K562 (cell line): ENCODE results near the gene ENDOG. TPM values are rescaled to one million over a fixed set of nuclear protein-coding genes. Genes with fewer than 3 reads are reported as not detected.
A peak's percentile ranks its signal among the peaks of the same experiment; 100 is the strongest.

Source experiments
- ATAC-seq: fragments of 200-7000 bp; cut with Tn5 transposase; 3 replicates; pipeline ENCODE4 v1.9.1; 2020; ENCODE audit warnings: moderate library complexity
- BruUV-seq: library from RNA; stranded (reverse); fragments of 400-500 nt; replicated peaks from 2 replicates; lab custom pipeline; 2021; lab: Mats Ljungman, UMichigan
- CTCF ChIA-PET: fragments of 300-600 bp; formaldehyde crosslinking; extraction: SDS; loops from one replicate; lab custom pipeline; 2021; ENCODE audit warnings: low intra/inter-chr PET ratio; lab: Yijun Ruan, JAX
- POLR2A ChIA-PET: fragments of 300-600, 350-650 bp; sonication (Branson Sonifier 250); formaldehyde crosslinking; extraction: SDS; loops from one replicate; lab custom pipeline; 2021; ENCODE audit warnings: antibody characterized with exemption, inconsistent platforms; lab: Yijun Ruan, JAX
- DNase-seq, 4 experiments: peaks; one replicate each; pipeline versions ENCODE4 v3.0.0 to v3.0.0-alpha.2; 2011 to 2018; ENCODE audit warnings: low spot score in 3 of 4, mixed read lengths in 3 of 4; ENCODE audit errors: extremely low read depth in 1 of 4
- FAIRE-seq: peaks from 2 replicates; lab custom pipeline; 2011; peaks lifted over from hg19 to GRCh38; lab: Jason Lieb, UNC
- H2AFZ ChIP-seq: 2 replicates; pipeline ENCODE4 v1.6.0; 2011; ENCODE audit warnings: low read depth, low read length, control low read depth, inconsistent platforms
- H3K27ac ChIP-seq: fragments of 200-600 bp; 3 replicates; pipeline ENCODE4 v1.8.0; 2011; ENCODE audit warnings: low read depth, mild to moderate bottlenecking, control low read depth, inconsistent platforms, low read length, moderate library complexity, mixed read lengths; ENCODE audit errors: extremely low read depth
- H3K27me3 ChIP-seq, 2 experiments: fragments of 300-600 bp in 1 of 2; 2 replicates in 1 of 2; 3 replicates in 1 of 2; pipeline versions ENCODE4 v1.6.0 to v1.8.0; 2011; ENCODE audit warnings: inconsistent platforms in 2 of 2, low read length in 2 of 2, mild to moderate bottlenecking in 1 of 2, mixed read lengths in 1 of 2, moderate library complexity in 1 of 2; ENCODE audit not compliant: control insufficient read depth in 2 of 2, insufficient read depth in 2 of 2
- H3K36me3 ChIP-seq: fragments of 300-600 bp; 3 replicates; pipeline ENCODE4 v1.8.0; 2011; ENCODE audit warnings: mild to moderate bottlenecking, low read length, inconsistent platforms; ENCODE audit not compliant: control insufficient read depth, insufficient read depth
- H3K4me1 ChIP-seq, 2 experiments: fragments of 200-600 bp in 1 of 2; replicated peaks in 1 of 2; 2 replicates in 1 of 2; 3 replicates in 1 of 2; pipeline versions ENCODE4 v1.5.1 to v1.8.0; 2011; ENCODE audit warnings: inconsistent platforms in 2 of 2, low read length in 2 of 2, mild to moderate bottlenecking in 1 of 2, mixed read lengths in 1 of 2, moderate library complexity in 1 of 2; ENCODE audit not compliant: control insufficient read depth in 2 of 2, insufficient read depth in 2 of 2
- H3K4me2 ChIP-seq: 2 replicates; pipeline ENCODE4 v1.6.1; 2011; ENCODE audit warnings: low read length, control low read depth, inconsistent platforms, mixed read lengths; ENCODE audit not compliant: insufficient read depth
- H3K4me3 ChIP-seq: fragments of 200-600 bp; sonication (generic), shearing (Covaris generic); 2 replicates; pipeline ENCODE4 v1.5.1; 2016; ENCODE audit warnings: control low read depth, inconsistent platforms
- H3K79me2 ChIP-seq: fragments of 200-600 bp; 3 replicates; pipeline ENCODE4 v1.8.0; 2011; ENCODE audit warnings: low read length, inconsistent platforms; ENCODE audit not compliant: control insufficient read depth, insufficient read depth
- H3K9ac ChIP-seq, 2 experiments: 2 replicates each; pipeline versions ENCODE4 v1.6.0 to v1.6.1; 2011; ENCODE audit warnings: low read depth in 2 of 2, low read length in 2 of 2, control low read depth in 1 of 2, inconsistent platforms in 1 of 2, mild to moderate bottlenecking in 1 of 2, mixed read lengths in 1 of 2; ENCODE audit not compliant: insufficient read depth in 1 of 2
- H3K9me1 ChIP-seq: one replicate; pipeline ENCODE4 v1.6.0; 2011; ENCODE audit warnings: inconsistent platforms, mild to moderate bottlenecking, low read length, moderate library complexity; ENCODE audit not compliant: control insufficient read depth, insufficient read depth
- H3K9me3 ChIP-seq: replicated peaks from 2 replicates; pipeline ENCODE4 v1.5.1; 2011; ENCODE audit warnings: low read depth, low read length, inconsistent platforms; ENCODE audit not compliant: control insufficient read depth, insufficient read depth
- H4K20me1 ChIP-seq: replicated peaks from 2 replicates; pipeline ENCODE4 v1.6.1; 2011; ENCODE audit warnings: low read length, inconsistent platforms, mixed read lengths; ENCODE audit not compliant: control insufficient read depth, insufficient read depth
- CBFA2T2 ChIP-seq: fragments of 450-650 bp; conservative IDR thresholded peaks from 2 replicates; pipeline ENCODE4 v1.6.1; 2017; ENCODE audit warnings: mild to moderate bottlenecking
- GABPB2 ChIP-seq: fragments of 250-450 bp; sonication (Bioruptor Pico); conservative IDR thresholded peaks from 2 replicates; pipeline ENCODE4 v1.5.1; 2021; ENCODE audit warnings: mild to moderate bottlenecking
- NONO ChIP-seq, 2 experiments: fragments of 200-400 bp in 1 of 2; fragments of 450-650 bp in 1 of 2; formaldehyde crosslinking in 1 of 2; IDR thresholded peaks; 2 replicates each; pipeline ENCODE4 v1.6.1; 2017; ENCODE audit warnings: low read depth in 2 of 2, mild to moderate bottlenecking in 2 of 2, moderate library complexity in 2 of 2, low read length in 1 of 2
- POLR2A ChIP-seq: fragments of 450-650 bp; conservative IDR thresholded peaks from 2 replicates; pipeline ENCODE4 v1.6.1; 2016
- POLR2G ChIP-seq: fragments of 200-400 bp; formaldehyde crosslinking; IDR thresholded peaks from 2 replicates; pipeline ENCODE4 v1.6.1; 2017; ENCODE audit warnings: low read depth, mild to moderate bottlenecking, antibody characterized with exemption, low read length, moderate library complexity
- PREB ChIP-seq: sonication (generic); formaldehyde crosslinking; IDR thresholded peaks from 2 replicates; pipeline ENCODE4 v1.8.1; 2023; ENCODE audit warnings: mild to moderate bottlenecking, missing genetic modification reagents
- RBM25 ChIP-seq: fragments of 200-400 bp; formaldehyde crosslinking; IDR thresholded peaks from 2 replicates; pipeline ENCODE4 v1.6.1; 2018; ENCODE audit warnings: low read length, low read depth, moderate library complexity; ENCODE audit not compliant: severe bottlenecking
- SUPT5H ChIP-seq: fragments of 450-650 bp; IDR thresholded peaks from 2 replicates; pipeline ENCODE4 v1.6.1; 2016
- ZFP36 ChIP-seq: fragments of 150-350 bp; IDR thresholded peaks from 2 replicates; pipeline ENCODE4 v1.6.1; 2018; ENCODE audit warnings: low read length, low read depth; ENCODE audit not compliant: partially characterized antibody
- ZNF436 ChIP-seq: fragments of 250-450, 450-650 bp; sonication (Bioruptor Pico); formaldehyde crosslinking; IDR thresholded peaks from 2 replicates; pipeline ENCODE4 v1.7.0; 2020; ENCODE audit warnings: mild to moderate bottlenecking
- ZNF589 ChIP-seq: fragments of 200-800 bp; sonication (Bioruptor generic); IDR thresholded peaks from 2 replicates; pipeline ENCODE4 v1.6.1; 2016; ENCODE audit warnings: low read depth, missing genetic modification characterization, missing compliant biosample characterization
- WGBS: fragments of 100-300 bp; shearing (Covaris generic); methylation state at CpG from one replicate; pipeline ENCODE4 v1.1.6; 2016; ENCODE audit warnings: low coverage, mixed read lengths; ENCODE audit not compliant: insufficient coverage; ENCODE audit errors: missing lambda C conversion rate; 5-methylcytosine and 5-hydroxymethylcytosine counted together
- in situ Hi-C: fragments of 300-500 bp; cut with MboI; formaldehyde crosslinking; loops from 4 replicates; pipeline ENCODE4 v1.15.0; 2018; ENCODE audit warnings: inconsistent platforms, mixed read lengths
- intact Hi-C: fragments of 100-400 bp; cut with micrococcal nuclease; formaldehyde crosslinking; loops from 2 replicates; pipeline ENCODE4 v1.14.2; 2022
- polyA plus RNA-seq, 8 experiments: library from polyadenylated mRNA; depleted of rRNA in 4 of 8; stranded (reverse) in 5 of 8; unstranded in 3 of 8; fragments of >200 nt; fragmentation: Nextera tagmentation in 2 of 8; fragmentation: Illumina TruSeq in 1 of 8; extraction: Ambion mirVana in 2 of 8; extraction: Trizol in 1 of 8; gene quantifications; 2 replicates each; pipeline versions ENCODE4 v1.2.1 to v1.2.3, GENCODE V29; 2011 to 2014; ENCODE audit warnings: inconsistent platforms in 1 of 8, missing spikeins in 1 of 8
- total RNA-seq, 7 experiments: library from RNA; depleted of rRNA in 6 of 7; stranded (reverse); fragments of >200 nt in 6 of 7; fragmentation: Illumina TruSeq in 2 of 7; extraction: Trizol in 2 of 7; gene quantifications; 2 replicates each; pipeline versions ENCODE4 v1.2.1 to v1.2.3, GENCODE V29; 2011 to 2021; ENCODE audit warnings: low replicate concordance in 1 of 7
- TF ChIP-seq, protein P1 (sequence below): IDR thresholded peaks from 3 replicates; pipeline ENCODE4 v1.6.1; 2011; ENCODE audit warnings: borderline replicate concordance, mild to moderate bottlenecking, moderate library complexity; ENCODE audit not compliant: insufficient read length; ENCODE audit errors: extremely low read depth

Gene ENDOG
- total and polyA plus RNA-seq, 9 of the 15 experiments (the other 6 are each of a cell fraction or from before 2014, with no cell fraction given) = 1.2 to 91.0 (median 25.5) TPM

DNA sequence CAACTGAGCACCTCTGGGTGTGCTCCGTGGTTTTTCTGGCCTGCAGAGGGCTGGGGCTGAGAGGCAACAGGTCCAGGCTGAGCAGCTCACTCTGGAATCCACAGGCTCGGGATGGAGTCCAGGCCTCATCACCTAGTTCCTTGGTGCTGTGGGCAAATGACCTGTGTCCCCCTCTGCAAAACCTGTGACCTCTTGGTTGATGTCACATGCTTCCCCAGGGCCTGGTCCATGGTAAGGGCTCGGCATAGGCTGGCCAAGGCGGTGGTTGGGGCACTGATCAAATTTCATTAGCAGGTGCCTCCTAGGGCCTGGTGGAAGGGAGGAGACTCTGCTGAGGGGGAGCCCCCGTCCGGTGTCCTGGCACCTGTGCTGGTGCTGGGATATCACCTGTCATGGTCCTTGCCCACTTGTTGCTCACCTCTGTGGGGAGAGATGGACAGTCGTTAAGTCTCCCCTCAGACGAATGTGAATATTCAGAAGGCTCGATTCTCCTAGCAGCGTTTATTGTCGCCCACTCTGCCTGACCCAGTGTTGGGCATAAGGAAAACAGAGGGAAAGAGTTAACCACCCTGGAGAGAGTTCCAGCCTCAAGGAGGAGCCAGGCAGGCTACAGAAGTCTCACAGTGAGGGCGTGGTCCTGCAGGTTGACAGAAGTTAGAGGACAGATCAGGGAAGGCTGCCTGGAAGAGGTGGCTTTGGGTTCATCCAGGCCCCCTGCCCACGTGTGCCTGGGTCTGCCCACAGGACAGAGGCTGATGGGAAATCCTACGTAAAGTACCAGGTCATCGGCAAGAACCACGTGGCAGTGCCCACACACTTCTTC, 3.5 kb downstream of the ENDOG start:
- intact Hi-C loops (no loop called here), in situ Hi-C loops (no loop called here)
- 86% methylated on average over 16 of the region's 16 CpGs for WGBS
- H3K9ac ChIP-seq = peak overlapping the region in 1 of 2 experiments; percentile 47; a peak in 2 of 4 replicates
- no peak overlapping the region for H3K4me3 ChIP-seq
- no peak for TF ChIP-seq GABPB2 (CRISPR knock-in tag)
- TF ChIP-seq NONO (IDR thresholded peaks at IDR 0.05; ENCODE audit: low read depth in 2 of 2, low read length in 1 of 2) = no peak
- TF ChIP-seq ZFP36 = peak; percentile 97
- no peak for TF ChIP-seq ZNF589 (CRISPR knock-in tag)
- no peak for TF ChIP-seq PREB (CRISPR knock-in tag)
- no peak for TF ChIP-seq CBFA2T2
- TF ChIP-seq POLR2G = peak; percentile 51; the same call in 1 of the 2 replicates
- peak; percentile 61 for TF ChIP-seq POLR2A
- TF ChIP-seq, protein P1, sequence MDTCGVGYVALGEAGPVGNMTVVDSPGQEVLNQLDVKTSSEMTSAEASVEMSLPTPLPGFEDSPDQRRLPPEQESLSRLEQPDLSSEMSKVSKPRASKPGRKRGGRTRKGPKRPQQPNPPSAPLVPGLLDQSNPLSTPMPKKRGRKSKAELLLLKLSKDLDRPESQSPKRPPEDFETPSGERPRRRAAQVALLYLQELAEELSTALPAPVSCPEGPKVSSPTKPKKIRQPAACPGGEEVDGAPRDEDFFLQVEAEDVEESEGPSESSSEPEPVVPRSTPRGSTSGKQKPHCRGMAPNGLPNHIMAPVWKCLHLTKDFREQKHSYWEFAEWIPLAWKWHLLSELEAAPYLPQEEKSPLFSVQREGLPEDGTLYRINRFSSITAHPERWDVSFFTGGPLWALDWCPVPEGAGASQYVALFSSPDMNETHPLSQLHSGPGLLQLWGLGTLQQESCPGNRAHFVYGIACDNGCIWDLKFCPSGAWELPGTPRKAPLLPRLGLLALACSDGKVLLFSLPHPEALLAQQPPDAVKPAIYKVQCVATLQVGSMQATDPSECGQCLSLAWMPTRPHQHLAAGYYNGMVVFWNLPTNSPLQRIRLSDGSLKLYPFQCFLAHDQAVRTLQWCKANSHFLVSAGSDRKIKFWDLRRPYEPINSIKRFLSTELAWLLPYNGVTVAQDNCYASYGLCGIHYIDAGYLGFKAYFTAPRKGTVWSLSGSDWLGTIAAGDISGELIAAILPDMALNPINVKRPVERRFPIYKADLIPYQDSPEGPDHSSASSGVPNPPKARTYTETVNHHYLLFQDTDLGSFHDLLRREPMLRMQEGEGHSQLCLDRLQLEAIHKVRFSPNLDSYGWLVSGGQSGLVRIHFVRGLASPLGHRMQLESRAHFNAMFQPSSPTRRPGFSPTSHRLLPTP = peak; percentile 13
- 0 out of 2 replicates have a peak, but pooled peaks have one; percentile 68 for TF ChIP-seq ZNF436
- TF ChIP-seq RBM25 = peak; percentile 73
- peak; percentile 10; the same call in 1 of the 2 replicates for TF ChIP-seq SUPT5H
- POLR2A ChIA-PET = interaction anchor here (0.5 kb wide), 1 partner anchor 123 kb away, joined by 3 read pairs; no protein-coding TSS in a partner anchor
- no peaks in the 10 kb centered on the region for H3K9me3 ChIP-seq
- ATAC-seq (no peak), DNase-seq (no peak), FAIRE-seq (no peak)
- no TSS peak for BruUV-seq
- no peak overlapping the region for H2AFZ ChIP-seq
- no peaks in the 10 kb centered on the region for H3K9me1 ChIP-seq
- peaks cover 14% of the 10 kb centered on the region for H4K20me1 ChIP-seq
- CTCF ChIA-PET = no interaction called here
- no peaks in the 10 kb centered on the region for H3K27me3 ChIP-seq
- H3K4me2 ChIP-seq = no peak overlapping the region
- no peak overlapping the region for H3K27ac ChIP-seq
- peaks cover 20% of the 10 kb centered on the region for H3K79me2 ChIP-seq
- peaks cover 4 to 65% of the 10 kb centered on the region in 2 experiments; a peak in 3 of 5 replicates for H3K4me1 ChIP-seq
- peaks cover 70% of the 10 kb centered on the region for H3K36me3 ChIP-seq
